NCI-H748 (cell line): ENCODE measurements around the gene CASP2.
"Not testable (repeated sequence)": the region's sequence is repeated elsewhere in the genome, so short reads cannot be mapped to it uniquely, and the experiment has no call there.

Source experiments
- DNase-seq: peaks from one replicate; lab custom pipeline; 2025; ENCODE audit not compliant: unreplicated experiment; lab: John Stamatoyannopoulos, UW

The CASP2 gene

DNA sequence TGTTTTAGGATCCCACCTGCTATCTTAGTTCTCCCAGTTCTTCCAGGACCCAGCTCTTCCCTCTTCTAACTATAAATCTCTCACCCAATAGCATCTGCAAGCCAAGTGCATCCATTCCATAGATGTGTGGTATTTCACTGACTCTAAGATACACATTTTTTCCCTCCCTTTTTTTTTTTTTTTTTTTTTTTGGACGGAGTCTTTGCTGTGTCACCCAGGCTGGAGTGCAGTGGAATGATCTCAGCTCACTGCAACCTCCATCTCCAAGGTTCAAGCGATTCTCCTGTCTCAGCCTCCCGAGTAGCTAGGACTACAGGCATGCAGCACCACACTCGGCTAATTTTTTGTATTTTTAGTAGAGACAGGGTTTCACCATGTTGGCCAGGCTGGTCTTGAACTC, 1.7 kb downstream of the CASP2 start:
- DNase-seq = not testable (repeated sequence)

DNA sequence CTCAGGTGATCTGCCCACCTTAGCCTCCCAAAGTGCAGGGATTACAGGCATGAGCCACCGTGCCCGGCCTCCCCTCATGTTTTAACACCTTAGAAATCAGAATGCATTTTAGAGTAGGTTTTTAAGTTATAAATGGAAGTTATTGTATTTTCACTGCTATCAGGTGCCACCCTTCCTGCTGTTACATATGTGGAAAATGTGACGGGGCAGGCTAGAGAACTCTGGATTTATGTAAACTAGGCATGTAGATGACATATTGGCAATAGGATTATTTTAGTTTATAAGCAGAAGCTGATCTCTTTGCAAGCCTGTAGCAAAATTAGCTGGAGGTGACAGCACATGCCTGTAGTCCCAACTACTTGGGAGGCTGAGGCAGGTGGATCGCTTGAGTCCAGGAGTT, 2.1 kb downstream of the CASP2 start:
- no peak for DNase-seq

DNA sequence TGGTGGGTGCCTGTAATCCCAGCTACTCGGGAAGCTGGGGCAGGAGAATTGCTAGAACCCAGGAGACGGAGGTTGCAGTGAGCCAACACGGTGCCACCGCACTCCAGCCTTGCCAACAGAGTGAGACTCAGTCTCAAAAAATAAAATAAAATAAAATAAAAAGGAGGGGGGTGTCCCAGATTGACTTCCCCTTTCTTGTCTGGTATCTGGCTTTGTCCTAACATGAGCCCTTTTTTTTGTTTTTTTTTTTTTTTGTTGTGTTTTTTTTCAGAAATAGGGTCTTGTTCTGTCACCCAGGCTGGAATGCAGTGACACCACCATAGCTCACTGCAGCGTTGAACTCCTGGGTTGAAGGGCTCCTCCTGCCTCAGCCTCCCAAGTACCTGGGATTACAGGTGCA, 4.7 kb downstream of the CASP2 start:
- DNase-seq = no peak

DNA sequence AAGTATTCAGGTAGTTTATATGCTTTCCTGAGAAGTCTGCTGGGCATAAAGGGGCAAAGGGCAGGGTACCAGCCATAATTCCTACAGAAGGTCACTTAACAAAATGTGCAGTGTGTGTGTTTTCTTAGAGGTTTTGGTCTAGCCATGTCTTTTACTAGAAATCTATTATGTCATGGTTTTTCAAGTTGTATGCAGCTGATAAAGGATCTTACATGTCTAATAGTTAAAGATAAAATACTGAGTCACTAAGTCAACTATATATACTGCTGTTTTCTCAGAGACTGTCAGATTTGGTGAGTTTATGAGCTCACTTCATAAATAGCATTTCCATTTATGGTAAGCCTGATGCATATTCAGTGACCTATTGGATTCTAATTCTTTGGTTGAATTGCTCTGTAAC, 7.7 kb downstream of the CASP2 start:
- DNase-seq = no peak

DNA sequence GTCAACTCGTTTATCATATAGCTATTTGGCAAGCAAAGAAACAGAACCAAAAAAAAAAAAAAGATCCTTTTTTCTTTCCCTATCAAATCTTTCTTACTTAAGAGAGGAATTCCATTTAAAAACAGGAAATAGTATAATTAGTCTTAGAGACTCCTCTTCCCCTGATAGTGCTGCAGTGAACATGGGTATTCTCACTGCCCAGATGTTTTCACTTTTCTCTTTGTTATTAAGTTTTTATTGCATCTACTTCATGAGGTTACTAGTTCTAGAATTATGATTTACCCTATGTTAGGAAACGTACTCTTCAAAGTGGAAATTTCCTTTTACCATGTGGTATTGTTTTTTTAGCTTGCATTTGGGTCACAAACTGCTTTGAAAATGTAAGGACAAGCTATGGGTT, 8.5 kb downstream of the CASP2 start:
- DNase-seq = no peak

DNA sequence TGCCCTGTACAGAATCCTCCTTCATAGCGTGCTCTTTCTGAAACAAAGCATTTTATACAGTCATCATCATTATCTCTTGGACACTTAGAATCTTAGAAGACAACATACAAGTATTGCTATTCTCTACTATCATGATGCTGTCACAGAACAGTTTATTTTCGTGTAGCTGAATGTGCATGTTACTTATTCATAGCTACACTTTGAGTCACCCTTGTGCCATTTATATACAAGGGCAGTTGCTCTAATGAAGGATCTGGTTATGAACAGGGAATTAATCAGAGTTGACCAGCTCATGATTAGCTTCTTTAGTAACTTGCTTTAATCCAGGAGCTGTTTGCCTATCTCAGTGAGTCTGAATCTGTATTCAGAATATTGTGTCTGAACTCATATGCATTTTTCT, 11.2 kb downstream of the CASP2 start:
- no peak for DNase-seq

DNA sequence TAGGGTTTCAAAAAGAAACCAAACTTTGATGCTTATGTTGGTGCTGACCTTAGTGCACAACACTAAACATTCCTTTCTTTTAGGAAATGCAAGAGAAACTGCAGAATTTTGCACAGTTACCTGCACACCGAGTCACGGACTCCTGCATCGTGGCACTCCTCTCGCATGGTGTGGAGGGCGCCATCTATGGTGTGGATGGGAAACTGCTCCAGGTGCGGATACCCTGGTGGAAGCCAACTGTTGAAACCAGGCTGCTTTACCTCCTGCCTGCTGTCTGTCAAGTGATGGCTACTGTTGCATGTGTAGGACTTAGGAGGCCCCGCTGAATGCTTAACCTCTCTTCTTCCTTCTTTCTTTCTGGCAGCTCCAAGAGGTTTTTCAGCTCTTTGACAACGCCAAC, 11.7 kb downstream of the CASP2 start:
- peak; percentile 22 for DNase-seq

DNA sequence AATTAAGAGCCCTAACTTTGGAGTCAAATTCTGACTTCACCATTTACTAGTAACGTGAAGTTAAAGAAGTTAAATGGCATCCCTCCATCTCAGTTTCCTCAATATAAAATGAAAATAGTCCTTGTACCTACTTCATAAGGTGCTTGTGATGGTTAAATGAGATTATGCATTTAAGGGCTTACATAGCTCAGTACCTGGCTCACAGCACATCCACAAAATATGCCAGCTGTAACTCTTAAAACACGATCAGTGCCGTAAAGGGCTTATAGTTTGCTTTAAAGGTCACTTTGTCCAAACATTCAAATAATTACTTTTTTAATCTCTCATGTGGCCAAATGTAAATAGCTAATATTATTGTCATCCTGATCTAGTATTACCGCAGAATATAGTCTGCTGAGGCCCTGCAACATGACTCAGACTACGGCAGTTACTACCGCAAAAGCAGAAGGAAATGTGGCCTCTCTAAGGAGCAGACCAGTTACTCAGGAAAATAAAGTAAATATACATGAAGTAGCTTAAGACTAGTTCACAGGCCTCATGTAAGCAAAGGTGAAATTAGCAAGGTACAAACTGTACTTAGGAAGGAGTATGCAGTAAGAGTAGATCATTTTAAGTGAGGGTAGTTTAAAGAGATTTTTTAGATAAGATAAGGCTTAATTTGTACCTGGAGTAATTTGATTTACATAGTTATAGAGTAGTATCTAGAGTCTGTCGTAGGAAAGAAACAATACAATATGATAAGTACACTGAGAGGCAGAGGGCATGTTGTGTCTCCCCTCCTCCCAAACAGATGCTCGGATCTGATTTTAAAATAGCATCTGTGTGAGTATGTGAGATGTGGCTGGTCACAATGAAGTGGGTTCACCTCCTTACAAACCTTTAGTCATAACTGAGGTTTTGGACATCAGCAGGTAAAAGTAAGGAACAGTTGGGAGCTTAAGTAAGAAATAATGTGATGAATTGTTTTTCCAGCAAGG, 13.1 kb downstream of the CASP2 start:
- no peak for DNase-seq

DNA sequence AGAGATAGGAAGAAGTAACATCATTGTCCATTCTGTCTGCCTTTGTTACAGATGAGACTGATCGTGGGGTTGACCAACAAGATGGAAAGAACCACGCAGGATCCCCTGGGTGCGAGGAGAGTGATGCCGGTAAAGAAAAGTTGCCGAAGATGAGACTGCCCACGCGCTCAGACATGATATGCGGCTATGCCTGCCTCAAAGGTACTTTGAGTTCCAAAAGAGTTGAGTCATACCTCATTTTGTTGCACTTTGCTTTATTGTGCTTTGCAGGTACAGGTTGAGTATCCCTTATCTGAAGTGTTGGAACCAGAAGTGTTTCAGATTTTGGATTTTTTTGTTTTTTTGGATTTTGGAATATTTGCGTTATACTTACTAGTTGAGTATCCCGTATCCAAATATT, 15.6 kb downstream of the CASP2 start:
- no peak for DNase-seq

DNA sequence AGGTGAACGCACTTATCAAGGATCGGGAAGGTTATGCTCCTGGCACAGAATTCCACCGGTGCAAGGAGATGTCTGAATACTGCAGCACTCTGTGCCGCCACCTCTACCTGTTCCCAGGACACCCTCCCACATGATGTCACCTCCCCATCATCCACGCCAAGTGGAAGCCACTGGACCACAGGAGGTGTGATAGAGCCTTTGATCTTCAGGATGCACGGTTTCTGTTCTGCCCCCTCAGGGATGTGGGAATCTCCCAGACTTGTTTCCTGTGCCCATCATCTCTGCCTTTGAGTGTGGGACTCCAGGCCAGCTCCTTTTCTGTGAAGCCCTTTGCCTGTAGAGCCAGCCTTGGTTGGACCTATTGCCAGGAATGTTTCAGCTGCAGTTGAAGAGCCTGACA, 16.8 kb downstream of the CASP2 start:
- DNase-seq = no peak

DNA sequence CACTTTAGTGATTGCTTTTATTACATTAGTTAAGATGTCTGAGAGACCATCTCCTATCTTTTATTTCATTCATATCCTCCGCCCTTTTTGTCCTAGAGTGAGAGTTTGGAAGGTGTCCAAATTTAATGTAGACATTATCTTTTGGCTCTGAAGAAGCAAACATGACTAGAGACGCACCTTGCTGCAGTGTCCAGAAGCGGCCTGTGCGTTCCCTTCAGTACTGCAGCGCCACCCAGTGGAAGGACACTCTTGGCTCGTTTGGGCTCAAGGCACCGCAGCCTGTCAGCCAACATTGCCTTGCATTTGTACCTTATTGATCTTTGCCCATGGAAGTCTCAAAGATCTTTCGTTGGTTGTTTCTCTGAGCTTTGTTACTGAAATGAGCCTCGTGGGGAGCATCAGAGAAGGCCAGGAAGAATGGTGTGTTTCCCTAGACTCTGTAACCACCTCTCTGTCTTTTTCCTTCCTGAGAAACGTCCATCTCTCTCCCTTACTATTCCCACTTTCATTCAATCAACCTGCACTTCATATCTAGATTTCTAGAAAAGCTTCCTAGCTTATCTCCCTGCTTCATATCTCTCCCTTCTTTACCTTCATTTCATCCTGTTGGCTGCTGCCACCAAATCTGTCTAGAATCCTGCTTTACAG, 17.4 kb downstream of the CASP2 start:
- peak; percentile 47 for DNase-seq

DNA sequence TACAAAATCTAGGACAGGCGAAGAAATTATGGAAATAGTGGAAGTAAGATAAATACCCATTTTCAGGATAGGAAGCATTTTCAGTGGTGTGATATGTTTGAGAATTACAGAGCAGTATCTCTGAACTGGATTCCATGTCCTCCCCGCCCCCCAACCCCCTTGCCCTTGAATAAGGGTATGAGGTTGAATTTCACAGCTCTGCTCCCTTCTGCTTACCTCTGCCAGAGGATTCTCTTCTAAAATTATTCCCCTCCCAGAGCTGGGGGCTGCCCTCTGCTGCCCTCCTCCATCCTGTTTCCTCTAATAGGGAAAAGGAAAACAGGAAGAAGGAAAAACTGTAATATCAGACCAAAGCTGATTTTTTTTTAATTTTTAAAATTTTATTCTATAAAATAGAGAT, 20.5 kb downstream of the CASP2 start:
- DNase-seq = no peak

DNA sequence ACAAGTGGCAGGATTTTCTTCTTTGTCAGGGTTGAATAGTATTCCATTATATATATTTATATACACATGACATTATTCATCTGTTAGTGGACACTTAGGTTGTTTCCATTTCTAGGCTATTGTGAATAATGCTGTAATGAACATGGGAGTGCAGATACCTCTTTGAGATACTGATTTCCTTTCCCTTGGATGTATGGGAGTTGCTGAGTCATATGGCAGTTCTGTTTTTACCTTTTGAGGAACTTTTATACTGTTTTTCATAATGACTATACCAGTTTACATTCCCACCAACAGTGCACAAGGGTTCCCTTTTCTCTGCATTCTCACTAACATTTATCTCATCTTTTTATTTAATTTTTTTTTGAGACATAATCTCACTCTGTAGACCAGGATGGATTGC, 26.0 kb downstream of the CASP2 start:
- no peak for DNase-seq

DNA sequence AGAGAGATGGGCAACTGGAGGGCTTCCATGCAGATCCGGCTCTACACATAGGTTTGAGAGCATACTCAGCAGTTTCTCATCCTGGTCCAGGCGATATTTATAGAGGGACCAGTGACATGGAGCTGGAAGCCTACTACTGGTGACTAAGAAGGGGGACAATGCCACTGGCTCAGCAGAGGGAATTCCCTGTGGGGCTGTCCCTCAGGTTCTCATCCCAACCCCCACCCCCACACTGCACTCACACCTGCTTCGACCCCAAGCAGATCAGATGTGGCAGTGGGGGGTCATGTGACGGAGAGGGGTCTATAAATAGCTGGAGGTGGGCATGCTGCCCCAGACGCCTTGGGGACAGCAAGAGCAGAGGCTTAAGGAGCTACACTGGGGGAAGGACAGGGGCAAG, 27.6 kb downstream of the CASP2 start, which contains the start of gene CLCN1:
TSS of gene CLCN1 (plus strand) at position 336 of the 400 bp plus-strand sequence. CDS start 102 bp downstream, outside the sequence.
- no peak for DNase-seq

DNA sequence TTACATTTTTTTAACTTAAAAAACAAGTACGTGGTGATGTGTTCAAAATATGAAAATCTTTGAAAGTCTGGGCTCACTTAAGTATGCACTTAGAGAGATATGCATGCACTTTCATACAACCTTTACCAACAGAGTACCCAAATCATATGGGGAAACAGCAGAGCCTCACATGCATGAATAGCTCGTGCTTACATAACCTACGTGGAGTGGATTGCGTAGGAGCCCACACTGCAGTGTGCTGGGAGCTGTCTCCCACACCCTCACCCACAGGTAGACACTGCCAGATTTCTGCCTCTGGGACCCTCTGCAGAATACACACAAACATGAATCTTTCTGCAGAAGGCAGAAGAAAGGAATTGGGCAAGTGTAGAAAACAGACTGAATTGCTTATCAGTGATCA, 28.3 kb downstream of the CASP2 start:
- no peak for DNase-seq

DNA sequence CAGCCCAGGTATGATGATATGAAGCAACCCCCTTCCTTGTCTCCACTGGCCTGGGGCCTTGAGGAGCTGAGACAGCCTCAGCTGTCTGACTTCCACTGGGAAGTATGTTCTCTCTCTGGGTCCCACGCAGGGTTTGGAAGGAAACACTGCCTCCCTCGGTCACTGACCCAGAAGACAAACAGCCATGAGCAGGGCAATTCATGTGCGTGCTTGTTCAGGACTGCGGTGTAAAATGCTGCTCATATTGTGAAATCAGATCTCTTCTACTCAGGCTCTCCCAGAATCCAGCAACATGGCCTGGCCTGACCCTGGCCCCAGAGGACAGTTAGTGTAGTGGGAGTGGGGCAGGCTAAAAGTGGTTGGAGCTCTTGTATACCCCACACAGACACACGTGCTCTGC, 30.5 kb downstream of the CASP2 start:
- DNase-seq = no peak

DNA sequence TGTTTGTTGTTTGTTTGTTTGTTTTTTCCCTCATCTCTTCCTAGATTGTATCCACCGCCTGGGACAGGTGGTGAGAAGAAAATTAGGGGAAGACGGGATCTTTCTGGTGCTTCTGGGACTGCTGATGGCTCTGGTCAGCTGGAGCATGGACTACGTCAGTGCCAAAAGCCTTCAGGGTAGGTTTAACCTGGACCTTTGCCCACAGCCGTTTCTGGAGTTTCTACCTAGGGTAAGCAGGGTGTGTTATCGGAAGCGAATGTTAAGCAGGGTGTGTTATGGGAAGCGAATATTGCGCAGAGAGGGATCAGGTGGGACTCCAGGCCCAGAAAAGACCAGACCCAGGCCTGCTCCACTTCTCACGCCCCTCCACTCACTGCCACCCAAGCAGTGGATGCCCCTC, 32.5 kb downstream of the CASP2 start:
- no peak for DNase-seq

DNA sequence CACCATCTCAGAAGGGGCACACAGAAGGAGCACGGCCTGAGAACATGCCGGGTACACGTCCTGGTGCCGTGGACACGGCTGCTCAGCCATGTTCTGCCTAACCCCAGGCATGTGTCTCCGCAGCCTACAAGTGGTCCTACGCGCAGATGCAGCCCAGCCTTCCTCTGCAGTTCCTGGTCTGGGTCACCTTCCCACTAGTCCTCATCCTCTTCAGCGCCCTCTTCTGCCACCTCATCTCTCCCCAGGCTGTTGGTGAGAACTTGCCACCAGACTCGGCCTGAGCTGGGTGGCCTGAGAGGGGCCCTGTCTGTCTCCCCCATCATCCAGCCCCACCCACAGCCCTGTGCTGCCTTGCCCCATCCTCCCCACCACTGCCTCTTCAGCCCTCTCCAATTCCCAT, 33.1 kb downstream of the CASP2 start:
- DNase-seq = no peak

DNA sequence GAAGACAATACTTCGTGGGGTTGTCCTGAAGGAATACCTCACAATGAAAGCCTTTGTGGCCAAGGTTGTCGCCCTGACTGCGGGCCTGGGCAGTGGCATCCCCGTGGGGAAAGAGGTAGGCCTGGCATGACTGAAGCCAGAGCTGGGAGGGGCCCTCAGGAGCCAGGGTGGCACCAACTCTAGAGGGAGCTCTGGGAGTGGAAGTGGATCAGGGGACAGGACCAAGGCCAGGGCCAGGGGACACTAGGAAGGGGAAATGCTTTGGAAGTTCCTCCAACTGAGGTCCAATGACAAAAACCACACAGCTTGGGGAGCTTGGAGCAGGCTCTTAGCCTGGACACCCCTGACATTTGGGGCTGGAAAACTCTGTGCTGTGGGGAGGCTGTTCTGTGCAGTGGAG, 33.6 kb downstream of the CASP2 start:
- DNase-seq = no peak

DNA sequence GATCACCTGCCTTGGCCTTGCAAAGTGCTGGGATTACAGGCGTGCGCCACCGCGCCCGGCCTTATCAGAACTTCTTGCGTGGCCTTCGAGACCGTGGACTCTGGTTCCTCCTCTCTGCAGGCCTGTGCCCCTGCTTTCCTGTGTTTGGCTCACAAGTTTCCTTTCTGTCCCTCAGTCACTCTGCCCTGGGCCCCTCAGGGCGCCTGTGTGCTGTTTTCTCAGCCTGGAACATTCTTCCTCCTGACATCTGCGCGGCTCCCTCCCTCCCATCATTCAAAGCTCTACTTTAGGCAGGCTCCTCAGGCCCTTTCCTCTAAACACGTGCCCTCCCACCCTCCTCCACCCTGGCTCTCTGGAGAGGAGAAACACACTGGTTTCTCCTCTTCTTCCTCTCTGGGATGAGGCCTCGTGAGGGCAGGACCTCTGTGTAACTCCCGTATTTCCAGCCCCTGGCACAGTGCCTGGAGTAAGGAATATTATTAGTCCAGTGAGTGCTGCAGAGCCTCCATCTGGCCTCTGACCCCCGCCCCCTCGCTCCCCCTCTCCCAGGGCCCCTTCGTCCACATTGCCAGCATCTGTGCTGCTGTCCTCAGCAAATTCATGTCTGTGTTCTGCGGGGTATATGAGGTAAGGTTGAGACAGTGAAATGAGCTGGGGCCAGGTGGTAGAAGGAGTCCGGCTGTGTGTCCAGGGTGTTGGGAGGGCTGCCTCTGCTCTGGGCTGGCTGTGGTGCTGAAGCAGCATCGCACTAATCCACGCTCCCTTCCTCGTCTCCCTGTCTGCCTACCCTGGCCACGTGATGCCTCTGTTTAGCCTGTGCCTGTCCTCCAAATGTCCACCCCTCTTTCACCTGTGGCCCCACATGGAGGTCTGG, 34.8 kb downstream of the CASP2 start:
- no peak for DNase-seq

DNA sequence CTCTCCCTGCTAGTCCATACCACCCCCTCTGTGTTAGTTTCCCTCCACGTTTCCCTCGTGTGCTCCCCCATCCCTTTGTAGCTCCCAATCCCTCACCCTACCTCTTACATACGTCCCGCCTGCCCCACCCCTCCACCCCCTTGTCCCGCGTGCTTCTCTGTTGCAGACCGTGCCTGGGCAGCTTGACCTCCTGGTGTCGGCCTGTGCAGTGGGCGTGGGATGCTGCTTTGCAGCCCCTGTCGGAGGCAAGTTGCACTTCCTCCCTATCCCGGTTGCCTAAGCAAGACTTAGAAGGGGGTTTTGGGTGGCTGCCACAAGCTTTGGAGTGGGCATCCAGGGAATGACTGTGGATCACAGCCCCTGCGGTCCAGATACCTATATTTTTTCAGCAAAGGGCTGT, 35.5 kb downstream of the CASP2 start:
- DNase-seq = no peak
